HG03469 (cell line): ENCODE data around the gene CYTH2.
"Not testable (repeated sequence)": the region's sequence is repeated elsewhere in the genome, so short reads cannot be mapped to it uniquely, and the experiment has no call there.

Experiments used
- ATAC-seq: cut with Tn5 transposase; IDR thresholded peaks from one replicate; pipeline ENCODE4 v1.9.1; 2021; ENCODE audit warnings: mild to moderate bottlenecking, moderate library complexity, moderate number of reproducible peaks; ENCODE audit not compliant: unreplicated experiment

The CYTH2 gene

DNA sequence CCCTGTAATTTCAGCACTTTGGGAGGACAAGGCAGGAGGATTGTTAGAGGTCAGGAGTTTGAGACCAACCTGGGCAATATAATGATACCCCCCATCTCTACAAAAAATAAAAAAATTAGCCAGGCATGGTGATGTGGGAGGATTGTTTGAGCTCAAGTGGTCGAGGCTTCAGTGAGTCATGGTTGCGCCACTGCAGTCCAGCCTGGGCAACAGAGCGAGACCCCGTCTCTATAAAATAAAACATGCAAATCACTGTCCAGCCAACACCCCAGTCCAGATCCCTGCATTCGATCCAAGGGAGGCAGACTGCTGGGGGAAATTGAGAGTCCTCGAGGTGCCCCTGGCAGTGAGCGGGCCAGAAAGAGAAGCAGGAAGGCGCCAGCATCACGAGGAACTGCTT, 7.0 kb downstream of the CYTH2 start:
- ATAC-seq, result no peak

DNA sequence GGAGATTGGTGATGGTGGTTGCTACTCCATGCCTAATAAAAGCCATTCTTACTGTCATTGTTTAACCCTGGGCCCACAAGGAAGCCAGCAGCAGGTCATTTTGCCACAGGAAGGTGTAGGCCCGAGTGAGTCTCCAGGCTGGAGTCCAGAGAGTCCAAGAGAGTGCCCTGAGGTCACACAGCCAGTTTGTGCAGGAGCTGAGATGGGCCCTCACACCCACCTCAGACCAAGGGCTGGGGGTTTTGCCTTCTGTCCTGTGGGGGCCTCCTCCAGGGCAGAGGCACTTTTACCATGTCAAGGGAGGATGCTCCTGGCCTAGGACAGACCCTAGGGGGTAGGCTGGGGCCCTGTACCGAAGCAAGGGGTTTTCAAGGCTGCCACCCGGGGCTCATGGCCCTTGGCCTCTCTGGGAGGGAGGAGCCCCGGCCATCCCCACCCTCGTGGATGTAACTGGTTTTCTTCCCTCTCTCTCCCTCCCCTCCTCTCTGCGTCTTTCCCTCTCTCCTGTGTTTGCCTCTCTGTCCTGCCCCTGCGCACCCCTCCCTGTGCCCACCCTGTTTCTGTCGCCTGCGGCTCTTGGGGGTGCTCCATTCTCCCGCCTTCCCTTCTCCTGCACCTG, 8.0 kb downstream of the CYTH2 start:
- no peak for ATAC-seq

DNA sequence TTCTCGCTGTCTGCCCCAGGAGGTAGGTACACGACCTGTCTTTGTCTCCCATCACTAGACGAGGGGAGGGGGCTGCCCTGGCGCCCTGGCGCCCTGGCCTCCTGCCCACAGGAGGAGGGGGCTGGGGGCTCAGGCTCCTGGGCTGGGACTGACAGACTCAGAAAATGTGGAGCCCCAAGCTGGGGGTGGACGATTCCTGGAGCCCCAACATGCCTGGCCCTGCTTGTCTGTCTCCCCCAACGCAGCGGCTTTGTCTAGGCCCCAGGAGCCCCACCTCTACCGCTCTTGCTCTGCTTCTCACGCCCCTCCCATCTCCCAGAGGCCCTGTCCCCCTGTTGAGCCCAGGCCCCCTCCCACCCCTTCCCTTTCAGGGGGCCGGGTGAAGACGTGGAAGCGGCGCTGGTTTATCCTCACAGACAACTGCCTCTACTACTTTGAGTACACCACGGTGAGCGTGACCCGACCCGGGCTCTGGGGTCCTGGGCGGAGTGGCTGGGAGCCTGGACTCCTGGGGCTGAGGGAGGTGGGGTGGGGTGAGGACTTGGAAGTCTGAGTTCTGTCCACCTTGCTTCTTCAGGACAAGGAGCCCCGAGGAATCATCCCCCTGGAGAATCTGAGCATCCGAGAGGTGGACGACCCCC, 8.6 kb downstream of the CYTH2 start:
- ATAC-seq, result no peak

DNA sequence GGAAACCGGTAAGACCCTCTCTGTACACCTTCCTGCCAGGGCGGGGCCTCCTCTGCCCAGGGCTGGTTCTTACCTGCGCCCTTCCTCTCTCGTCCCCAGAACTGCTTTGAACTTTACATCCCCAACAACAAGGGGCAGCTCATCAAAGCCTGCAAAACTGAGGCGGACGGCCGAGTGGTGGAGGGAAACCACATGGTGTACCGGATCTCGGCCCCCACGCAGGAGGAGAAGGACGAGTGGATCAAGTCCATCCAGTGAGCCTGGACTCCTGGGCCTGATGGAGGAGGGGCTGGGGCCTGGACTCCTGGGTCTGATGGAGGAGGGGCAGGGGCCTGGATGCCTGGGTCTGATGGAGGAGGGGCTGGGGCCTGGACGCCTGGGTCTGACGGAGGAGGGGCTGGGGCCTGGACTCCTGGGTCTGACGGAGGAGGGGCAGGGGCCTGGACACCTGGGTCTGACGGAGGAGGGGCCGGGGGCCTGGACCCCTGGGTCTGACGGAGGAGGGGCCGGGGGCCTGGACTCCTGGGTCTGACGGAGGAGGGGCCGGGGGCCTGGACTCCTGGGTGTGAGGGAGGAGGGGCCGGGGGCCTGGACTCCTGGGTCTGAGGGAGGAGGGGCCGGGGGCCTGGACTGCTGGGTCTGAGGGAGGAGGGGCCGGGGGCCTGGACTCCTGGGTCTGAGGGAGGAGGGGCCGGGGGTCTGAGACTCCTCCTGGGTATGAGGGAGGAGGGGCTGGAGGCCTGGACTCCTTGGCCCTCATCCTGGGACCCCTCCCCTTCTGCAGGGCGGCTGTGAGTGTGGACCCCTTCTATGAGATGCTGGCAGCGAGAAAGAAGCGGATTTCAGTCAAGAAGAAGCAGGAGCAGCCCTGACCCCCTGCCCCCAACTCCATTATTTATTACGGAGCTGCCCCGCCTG, 9.4 kb downstream of the CYTH2 start:
- no peak for ATAC-seq

DNA sequence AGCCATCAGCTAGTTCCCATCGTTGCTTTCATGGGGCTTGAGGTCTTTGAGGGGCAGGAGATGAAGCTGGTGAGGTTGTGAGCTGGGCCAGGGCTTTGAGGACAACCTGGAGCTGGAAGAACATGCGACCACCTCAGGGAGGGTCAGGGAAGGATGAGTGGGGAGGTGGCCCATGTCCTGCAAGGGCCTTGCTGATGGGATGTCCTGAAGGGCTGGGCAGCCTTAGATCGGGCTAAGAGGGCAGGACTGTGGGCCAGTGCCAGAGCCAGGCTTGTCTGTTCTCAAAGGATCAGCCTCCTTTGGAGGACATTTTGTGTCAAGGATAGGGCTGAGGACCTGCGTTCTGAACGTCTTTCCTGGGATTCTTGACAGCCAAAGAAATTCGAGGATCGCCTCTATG, 10.5 kb downstream of the CYTH2 start:
- ATAC-seq, result no peak

DNA sequence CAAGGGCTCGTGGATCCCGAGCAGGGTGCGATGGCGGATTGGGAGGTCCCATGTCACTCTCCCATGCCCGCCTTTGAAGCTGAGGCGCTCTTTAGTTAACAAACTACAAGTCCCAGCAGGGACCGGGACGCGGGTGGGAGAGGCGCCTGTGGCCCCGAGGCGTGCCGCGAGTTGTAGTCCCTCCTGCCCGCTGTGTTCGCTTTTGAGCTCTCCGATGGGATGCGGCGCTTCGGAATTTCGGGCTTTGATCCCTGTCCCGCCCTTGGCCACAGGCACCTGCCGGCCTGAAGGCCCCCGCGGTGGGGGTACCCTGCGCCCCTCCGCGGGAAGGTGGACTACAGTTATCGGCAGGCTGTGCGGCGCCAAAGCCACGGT, 11.0 kb downstream of the CYTH2 start:
- ATAC-seq, result no peak

DNA sequence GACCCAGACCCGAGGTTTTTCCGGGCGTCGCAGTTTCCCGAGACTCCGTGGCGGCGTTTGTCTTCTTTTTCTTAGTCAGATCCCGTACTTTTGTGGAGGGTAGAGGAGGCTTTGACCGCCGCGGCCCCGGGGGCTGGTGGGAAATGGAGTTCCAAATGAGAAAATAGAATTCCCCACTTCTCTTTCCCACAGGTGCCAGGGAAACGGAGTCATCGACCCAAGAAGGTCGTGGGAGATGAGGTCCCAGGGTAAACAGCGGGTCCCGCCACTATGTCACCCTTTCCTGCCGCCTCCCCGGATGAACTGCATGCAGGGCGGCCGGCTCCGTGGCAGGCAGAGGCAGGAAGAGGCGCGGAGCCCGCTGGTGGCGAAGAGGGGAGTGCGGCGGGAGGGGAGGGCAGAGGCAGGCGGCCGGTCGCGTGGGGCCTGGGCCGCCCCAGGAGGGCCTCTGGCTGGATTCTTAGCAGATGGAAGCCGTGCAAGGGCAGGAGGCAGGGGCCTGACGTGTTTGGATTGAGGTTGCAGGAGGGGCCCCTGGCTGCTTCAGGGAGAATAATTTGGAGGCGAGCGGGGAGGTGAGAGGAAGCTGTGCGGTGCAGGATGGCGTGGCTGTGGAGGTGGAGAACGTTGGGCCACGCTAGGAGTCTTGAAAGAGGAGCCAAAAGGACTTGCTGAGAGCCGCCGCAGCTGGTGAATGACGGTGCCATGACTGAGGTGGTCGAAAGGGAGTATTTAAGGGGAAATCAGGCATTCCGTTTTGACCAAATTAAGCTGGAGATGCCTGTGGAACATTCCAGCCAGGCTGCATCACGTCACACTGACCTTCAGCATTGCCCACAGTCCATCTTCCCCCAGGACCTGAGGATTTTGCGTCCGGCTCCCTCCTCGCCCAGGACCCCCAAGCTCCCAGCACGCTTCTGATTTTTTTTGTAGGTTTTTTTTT, 11.7 kb downstream of the CYTH2 start:
- no peak for ATAC-seq

DNA sequence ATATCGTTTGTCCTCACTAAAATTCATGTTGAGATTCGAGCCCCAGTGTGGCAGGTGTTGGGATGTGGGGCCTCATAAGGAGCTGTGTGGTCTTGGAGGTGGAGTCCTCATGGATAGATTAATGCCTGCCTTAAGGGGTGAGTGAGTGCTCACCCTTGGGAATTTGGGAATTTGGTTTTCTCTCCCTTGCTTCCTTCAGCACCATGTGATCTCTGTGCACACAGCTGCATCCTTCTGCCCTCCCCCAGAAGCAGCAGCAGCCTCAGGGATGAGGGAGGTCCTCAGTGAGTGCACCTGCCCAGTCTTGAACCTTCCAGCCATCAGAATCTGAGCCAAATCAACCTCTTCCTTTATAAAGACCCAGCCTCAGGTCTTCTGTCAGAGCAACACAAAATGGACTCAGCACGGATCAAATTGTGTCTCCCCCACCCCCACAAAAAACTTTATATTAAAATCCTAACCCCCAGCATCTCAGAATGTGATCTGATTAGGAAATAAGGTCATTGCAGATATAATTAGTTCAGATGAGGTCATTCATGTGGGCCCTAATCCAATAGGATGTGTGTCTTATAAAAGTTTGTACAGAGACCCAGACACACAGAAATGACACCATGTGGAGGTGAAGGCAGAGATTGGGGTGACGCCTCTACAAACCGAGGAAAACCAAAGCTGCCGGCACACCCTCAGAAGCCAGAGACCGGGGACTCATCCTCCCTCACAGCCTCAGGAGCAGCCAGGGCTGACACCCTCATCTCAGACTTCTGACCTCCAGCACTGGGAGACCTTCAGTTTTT, 12.9 kb downstream of the CYTH2 start:
- ATAC-seq, result no peak

DNA sequence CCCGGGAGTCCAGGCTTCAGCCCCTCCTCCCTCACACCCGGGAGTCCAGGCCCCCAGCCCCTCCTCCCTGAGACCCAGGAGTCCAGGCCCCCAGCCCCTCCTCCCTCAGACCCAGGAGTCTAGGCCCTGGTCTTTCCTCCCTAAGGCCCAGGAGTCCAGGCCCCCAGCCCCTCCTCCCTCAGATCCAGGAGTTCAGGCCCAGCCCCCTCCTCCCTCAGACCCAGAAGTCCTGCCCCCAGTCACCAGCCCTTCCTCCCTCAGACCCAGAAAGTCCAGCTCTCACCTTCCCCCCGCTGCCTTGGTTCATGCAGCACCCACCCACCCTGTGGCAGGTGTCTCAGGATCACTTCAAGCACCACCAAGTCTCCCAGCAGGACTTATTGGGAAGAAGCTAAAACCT, 14.1 kb downstream of the CYTH2 start:
- ATAC-seq, result no peak

DNA sequence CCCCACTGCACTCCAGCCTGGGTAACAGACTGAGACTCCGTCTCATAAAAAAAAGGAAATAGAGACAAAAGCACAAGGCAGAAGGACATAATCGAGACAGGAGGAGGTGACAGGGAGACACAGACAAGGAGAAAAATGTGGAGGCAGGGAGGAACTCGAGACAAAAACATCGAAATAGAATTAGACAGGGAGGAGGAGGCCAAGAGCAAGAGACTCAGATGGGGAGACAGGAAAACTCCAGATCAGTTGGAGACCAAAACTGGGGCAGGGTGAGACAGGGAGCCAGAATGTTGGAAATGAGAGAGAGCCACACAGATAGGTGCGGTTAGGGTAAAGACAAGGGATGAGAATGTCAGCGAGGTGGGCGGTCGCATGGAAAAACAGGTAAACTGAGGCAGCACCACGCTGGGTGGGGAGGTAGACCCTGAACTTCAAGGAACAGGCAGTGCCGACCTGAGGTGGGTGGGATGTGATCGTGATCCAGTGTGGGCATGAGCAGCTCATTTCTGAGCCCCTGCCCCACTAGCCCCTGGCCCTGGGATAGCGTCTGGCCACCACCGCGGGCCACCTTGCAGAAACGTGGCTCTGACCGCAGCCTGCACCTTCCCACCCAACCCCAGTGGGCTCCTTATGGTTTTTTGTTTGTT, 15.2 kb downstream of the CYTH2 start:
- no peak for ATAC-seq

DNA sequence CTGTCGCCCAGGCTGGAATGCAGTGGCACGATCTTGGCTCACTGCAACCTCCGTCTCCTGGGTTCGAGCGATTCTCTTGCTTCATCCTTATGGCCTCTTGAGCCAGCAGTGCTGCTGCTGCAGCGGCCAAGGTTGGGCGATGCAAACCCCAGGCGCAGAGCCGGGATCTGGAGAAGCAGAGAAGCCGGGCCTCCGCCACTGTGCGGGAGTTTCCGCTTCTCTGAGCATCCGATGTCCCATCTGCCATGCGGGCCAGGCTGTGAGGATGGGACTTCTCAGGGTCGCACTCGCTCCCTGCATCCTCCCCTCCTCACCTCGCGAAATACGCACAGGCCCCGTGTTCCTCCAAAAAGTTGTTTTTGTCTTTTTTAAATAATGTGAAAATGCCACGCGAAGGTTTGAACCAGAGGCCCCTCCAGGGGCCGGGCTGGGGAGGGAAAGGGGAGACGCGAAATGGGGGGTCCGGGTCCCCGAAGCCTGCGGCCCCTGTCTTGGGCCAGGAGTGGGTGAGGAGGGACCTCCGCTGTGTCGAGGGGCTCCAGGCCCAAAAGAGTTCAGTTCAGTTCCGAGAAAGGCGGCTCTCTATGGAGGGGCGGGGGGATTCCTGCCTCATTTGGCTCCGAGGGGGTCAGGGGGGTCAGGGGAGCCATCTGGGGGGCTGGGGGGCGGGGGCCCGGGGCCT, 15.9 kb downstream of the CYTH2 start:
- ATAC-seq, result no peak

DNA sequence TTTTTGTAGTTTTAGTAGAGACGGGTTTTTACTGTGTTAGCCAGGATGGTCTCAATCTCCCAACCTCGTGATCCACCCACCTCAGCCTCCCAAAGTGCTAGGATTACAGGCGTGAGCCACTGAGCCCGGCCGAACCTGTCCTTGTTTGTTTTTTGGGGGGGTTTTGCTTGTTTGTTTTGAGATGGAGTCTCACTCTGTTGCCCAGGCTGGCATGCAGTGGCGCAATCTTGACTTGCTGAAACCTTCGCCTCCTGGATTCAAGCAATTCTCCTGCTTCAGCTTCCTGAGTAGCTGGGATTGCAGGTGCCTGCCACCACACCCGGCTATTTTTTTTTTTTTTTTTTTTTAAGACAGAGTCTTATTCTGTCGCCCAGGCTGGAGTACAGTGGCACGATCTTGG, 17.5 kb downstream of the CYTH2 start:
- not testable (repeated sequence) for ATAC-seq

DNA sequence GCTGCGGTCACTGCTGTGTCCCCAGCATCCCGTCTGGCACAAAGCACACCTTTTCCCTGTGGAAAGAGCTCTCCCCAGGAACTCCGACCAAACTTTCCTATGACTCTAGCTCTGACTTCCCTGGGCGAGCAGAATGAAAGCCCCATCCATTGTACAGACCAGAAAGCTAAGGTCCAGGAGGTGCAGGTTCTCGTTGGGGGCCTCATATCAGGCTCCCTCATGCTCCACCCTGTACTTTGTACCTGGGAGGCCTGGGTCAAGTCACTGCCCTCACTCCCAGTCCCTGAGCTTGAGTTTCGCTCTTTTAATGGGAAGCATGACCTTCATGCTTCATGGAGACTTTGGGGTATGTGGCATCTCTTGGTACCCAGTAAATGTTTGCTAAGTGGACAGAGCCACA, 18.4 kb downstream of the CYTH2 start:
- ATAC-seq, result no peak

DNA sequence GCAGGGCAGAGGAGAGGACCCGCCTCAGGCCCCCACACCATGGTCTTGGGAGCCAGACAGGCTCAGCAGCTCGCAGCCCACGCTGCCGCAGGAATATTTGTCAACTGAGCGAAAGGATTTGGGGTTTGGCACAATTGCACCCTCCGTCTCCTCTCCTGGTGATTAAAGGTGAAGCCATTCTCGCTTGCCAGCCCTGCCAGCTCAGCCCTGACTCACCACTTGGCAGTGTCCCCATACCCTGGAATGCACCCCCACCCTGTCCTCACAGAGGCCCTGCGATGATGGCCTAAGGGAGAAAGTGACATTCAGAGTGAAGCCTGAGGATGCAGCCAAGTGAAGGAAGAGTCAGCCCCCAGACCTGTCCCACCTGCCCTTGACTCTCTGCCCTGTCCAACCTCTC, 18.8 kb downstream of the CYTH2 start:
- ATAC-seq, result no peak

DNA sequence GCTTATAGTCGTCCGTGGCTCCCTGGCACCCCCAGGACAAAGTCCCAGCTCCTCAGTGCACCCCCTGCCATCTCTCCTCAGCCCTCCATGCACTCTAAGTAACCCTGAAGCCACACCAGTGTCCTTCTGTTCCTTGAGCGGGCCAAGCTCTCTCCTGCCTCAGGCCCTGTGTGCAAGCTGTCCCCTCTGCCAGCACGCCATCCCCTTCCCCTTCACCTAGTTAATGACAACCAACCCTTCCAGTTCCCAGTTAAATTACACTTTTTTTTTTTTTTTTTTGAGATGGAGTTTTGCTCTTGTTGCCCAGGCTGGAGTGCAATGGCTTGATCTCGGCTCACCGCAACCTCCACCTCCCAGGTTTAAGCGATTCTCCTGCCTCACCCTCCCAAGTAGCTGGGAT, 19.3 kb downstream of the CYTH2 start:
- ATAC-seq, result not testable (repeated sequence)

DNA sequence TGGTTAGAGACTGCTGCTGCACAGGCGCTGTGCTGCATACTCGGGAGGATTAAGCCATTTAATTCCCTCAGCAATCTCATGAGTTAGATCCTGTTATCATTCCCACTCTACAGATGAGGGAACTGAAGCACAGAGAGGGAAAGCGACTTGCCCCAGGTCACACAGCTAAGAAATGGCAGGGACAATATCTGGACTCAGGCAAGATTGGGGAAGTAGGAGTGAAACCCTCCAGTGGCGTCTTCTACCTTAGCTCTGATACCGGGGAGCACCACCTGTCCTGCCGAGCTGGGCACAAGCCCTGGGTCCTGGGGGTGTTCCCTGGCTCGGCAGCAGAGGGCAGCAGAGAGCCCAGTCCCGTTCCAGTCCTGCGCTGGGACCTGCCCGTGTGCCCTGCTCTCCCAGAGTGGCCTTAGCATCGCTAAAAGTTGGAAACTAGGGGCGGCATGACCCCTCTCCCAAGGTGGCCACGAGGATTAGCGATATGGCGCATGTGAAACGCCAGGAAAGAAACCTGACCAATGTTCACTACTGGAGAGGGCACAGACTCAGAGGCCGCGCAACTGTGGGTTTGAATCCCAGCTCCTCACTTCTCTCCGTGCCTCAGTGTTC, 20.5 kb downstream of the CYTH2 start:
- no peak for ATAC-seq

DNA sequence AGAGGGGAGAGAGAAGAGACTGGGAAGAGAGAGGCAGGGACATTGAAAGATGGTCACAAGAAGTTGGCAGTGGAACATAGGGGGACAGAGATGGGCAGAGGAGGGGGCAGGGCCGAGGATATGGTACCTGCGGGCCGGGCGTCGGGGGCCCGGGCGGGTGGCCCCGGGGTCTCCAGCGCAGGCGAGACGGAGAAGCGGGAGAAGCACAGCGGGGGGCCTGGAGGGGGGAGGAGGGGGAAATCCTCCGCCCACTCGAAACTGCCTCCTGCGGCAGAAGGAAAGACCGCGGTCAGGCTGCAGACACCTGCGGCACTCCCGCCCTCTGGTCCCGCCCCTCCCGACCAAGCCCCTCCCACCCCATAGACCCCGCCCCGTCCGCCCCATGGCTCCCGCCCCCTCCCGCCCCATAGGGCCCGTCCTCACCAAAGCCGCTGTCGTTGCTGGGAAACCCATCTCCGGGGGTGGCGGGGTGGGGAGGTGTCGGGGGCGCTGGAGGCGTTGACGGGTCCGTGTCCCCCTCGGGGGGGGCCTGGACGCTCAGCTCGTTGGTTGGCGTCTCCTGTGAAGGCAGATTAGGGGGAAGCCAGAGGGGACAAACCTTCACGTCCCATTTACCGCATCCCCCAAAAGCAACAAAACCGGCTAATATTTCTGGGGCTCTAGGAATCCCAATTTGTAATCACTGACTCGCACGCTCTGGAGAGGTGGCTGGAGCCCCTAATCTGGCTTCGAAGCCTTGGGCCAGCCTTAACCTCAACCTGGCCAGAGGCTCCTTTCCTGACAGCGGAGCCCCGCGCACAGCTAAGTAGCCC, 22.0 kb downstream of the CYTH2 start:
- no peak for ATAC-seq

DNA sequence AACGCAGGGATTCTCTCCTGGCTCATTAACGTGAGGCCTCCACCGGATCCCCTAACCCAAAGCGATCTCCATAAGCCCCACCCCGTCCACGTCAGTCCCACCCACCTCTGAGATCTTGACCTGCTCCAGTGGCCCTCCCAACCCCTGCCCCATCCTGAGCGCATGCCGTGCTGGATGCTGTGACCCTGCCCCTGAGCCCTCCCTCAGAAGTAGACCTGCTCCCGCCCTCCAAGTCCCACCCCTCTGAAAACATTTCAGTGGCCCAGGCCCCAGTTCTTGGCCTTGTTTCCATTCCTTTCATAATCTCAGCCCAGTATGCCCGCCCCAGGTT, 22.6 kb downstream of the CYTH2 start:
- no peak for ATAC-seq
